GM10248 (cell line): Measurements from ENCODE around the gene TAGAP.
"Not testable (repeated sequence)": the region's sequence is repeated elsewhere in the genome, so short reads cannot be mapped to it uniquely, and the experiment has no call there.

Source experiments
- CTCF ChIA-PET: fragments of 300-600 bp; sonication (Branson Sonifier 250); formaldehyde crosslinking; extraction: SDS; loops from one replicate; lab custom pipeline; 2021; ENCODE audit warnings: antibody characterized with exemption; lab: Yijun Ruan, JAX
- POLR2A ChIA-PET: fragments of 350-650 bp; sonication (Branson Sonifier 250); formaldehyde crosslinking; extraction: SDS; loops from one replicate; lab custom pipeline; 2020; ENCODE audit warnings: antibody characterized with exemption; lab: Yijun Ruan, JAX
- DNase-seq: peaks from one replicate; pipeline ENCODE4 v3.0.0; 2012; ENCODE audit errors: extremely low spot score
- CTCF ChIP-seq: IDR thresholded peaks from 2 replicates; pipeline ENCODE4 v1.5.1; 2012; ENCODE audit warnings: mild to moderate bottlenecking, low read depth; ENCODE audit errors: extremely low read depth, missing control alignments, control extremely low read depth

The TAGAP gene

GRCh38 chr6:159036673-159037072 is 8.1 kb downstream of the TAGAP start:
- CTCF ChIA-PET, result interaction anchor here (0.9 to 4.5 kb wide), 5 partner anchors 28 to 98 kb away, joined by 3 to 24 read pairs (median 8); no protein-coding TSS in a partner anchor
- no peak for DNase-seq
- POLR2A ChIA-PET, result no interaction called here
- no peak for TF ChIP-seq CTCF

GRCh38 chr6:159035891-159036290 is 8.9 kb downstream of the TAGAP start:
- TF ChIP-seq CTCF, result no peak
- no peak for DNase-seq
- POLR2A ChIA-PET, result no interaction called here
- CTCF ChIA-PET, result interaction anchor here (0.9 to 4.5 kb wide), 6 partner anchors 27 to 98 kb away, joined by 3 to 26 read pairs (median 10); no protein-coding TSS in a partner anchor

- TF ChIP-seq CTCF, result no peak
- CTCF ChIA-PET, result interaction anchor here (0.8 to 4.5 kb wide), 11 partner anchors 9 to 240 kb away, joined by 3 to 26 read pairs (median 4); partner anchors contain the start of genes RSPH3 and TAGAP
- POLR2A ChIA-PET, result no interaction called here
- no peak for DNase-seq
Observed at GRCh38 chr6:159033160-159034049, 11.4 kb downstream of the TAGAP start.

- ChIA-PET CTCF (interaction anchor here (1.5 to 4.5 kb wide), 5 partner anchors 11 to 103 kb away, joined by 4 to 26 read pairs (median 13); no protein-coding TSS in a partner anchor), POLR2A (no interaction called here)
- TF ChIP-seq CTCF, result no peak
- DNase-seq, result no peak
Observed at GRCh38 chr6:159031846-159032245, 12.9 kb downstream of the TAGAP start.

- DNase-seq, result no peak
- CTCF ChIA-PET, result interaction anchor here (0.9 kb wide), 1 partner anchor 80 kb away, joined by 3 read pairs; no protein-coding TSS in a partner anchor
- POLR2A ChIA-PET, result no interaction called here
- TF ChIP-seq CTCF, result no peak
Observed at GRCh38 chr6:159030168-159030567, 14.6 kb downstream of the TAGAP start.

GRCh38 chr6:159025224-159025623 is 19.6 kb downstream of the TAGAP start:
- DNase-seq, POLR2A ChIA-PET: not testable (repeated sequence)
- CTCF ChIA-PET, result interaction anchor here (0.9 to 1.9 kb wide), 3 partner anchors 16 to 85 kb away, joined by 3 to 5 read pairs (median 4); no protein-coding TSS in a partner anchor
